Measurements from ENCODE around the gene FAM114A1. TPM values are rescaled to one million over a fixed set of nuclear protein-coding genes. Genes with fewer than 3 reads are reported as not detected.
"Not testable (repeated sequence)": the region's sequence is repeated elsewhere in the genome, so short reads cannot be mapped to it uniquely, and the experiment has no call there.

The FAM114A1 gene
- total RNA-seq, 1 donor from 2014 or later: 19.5 TPM

GRCh38 chr4:38909015-38909414 is 41.4 kb downstream of the FAM114A1 start:
- intact Hi-C loops (cut with micrococcal nuclease): no loop called here
- no peak for DNase-seq
- H3K9me3 ChIP-seq (replicated peaks): no peaks in the 10 kb centered on the region
- no peaks in the 10 kb centered on the region for H3K27me3 ChIP-seq (ENCODE audit: low read depth)
- H3K27ac ChIP-seq (replicated peaks): no peak overlapping the region
- peaks cover 81% of the 10 kb centered on the region for H3K36me3 ChIP-seq
- H3K4me3 ChIP-seq: no peak overlapping the region
- H3K4me1 ChIP-seq: peaks cover 11% of the 10 kb centered on the region
- TF ChIP-seq, protein P1, sequence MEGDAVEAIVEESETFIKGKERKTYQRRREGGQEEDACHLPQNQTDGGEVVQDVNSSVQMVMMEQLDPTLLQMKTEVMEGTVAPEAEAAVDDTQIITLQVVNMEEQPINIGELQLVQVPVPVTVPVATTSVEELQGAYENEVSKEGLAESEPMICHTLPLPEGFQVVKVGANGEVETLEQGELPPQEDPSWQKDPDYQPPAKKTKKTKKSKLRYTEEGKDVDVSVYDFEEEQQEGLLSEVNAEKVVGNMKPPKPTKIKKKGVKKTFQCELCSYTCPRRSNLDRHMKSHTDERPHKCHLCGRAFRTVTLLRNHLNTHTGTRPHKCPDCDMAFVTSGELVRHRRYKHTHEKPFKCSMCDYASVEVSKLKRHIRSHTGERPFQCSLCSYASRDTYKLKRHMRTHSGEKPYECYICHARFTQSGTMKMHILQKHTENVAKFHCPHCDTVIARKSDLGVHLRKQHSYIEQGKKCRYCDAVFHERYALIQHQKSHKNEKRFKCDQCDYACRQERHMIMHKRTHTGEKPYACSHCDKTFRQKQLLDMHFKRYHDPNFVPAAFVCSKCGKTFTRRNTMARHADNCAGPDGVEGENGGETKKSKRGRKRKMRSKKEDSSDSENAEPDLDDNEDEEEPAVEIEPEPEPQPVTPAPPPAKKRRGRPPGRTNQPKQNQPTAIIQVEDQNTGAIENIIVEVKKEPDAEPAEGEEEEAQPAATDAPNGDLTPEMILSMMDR (IDR thresholded peaks at IDR 0.05; ENCODE audit: borderline replicate concordance): no peak

GRCh38 chr4:38911257-38911656 is 43.7 kb downstream of the FAM114A1 start:
- H3K9me3 ChIP-seq (replicated peaks): no peaks in the 10 kb centered on the region
- no peaks in the 10 kb centered on the region for H3K27me3 ChIP-seq (ENCODE audit: low read depth)
- H3K4me3 ChIP-seq: no peak overlapping the region
- no peak overlapping the region for H3K27ac ChIP-seq (replicated peaks)
- TF ChIP-seq, protein P1 (IDR thresholded peaks at IDR 0.05; ENCODE audit: borderline replicate concordance): no peak
- intact Hi-C loops (cut with micrococcal nuclease): no loop called here
- peaks cover 95% of the 10 kb centered on the region for H3K36me3 ChIP-seq
- peaks cover 6% of the 10 kb centered on the region for H3K4me1 ChIP-seq
- DNase-seq: no peak

GRCh38 chr4:38914854-38915253 is 47.2 kb downstream of the FAM114A1 start:
- Histone ChIP-seq H3K36me3 (peaks cover 89% of the 10 kb centered on the region), H3K9me3 (replicated peaks) (no peaks in the 10 kb centered on the region), H3K27me3 (ENCODE audit: low read depth) (no peaks in the 10 kb centered on the region), H3K4me3 (no peak overlapping the region), H3K27ac (replicated peaks) (no peak overlapping the region), H3K4me1 (no peaks in the 10 kb centered on the region)
- intact Hi-C loops (cut with micrococcal nuclease): no loop called here
- no peak for DNase-seq
- TF ChIP-seq, protein P1 (IDR thresholded peaks at IDR 0.05; ENCODE audit: borderline replicate concordance): no peak

GRCh38 chr4:38916267-38916666 is 48.7 kb downstream of the FAM114A1 start:
- H3K27me3 ChIP-seq (ENCODE audit: low read depth); H3K9me3 ChIP-seq (replicated peaks); DNase-seq; intact Hi-C loops (cut with micrococcal nuclease); H3K4me3 ChIP-seq; H3K4me1 ChIP-seq; H3K27ac ChIP-seq (replicated peaks): not testable (repeated sequence)
- peaks cover 89% of the 10 kb centered on the region for H3K36me3 ChIP-seq

GRCh38 chr4:38917481-38918025 is 49.9 kb downstream of the FAM114A1 start:
- no peak for DNase-seq
- Histone ChIP-seq H3K27me3 (ENCODE audit: low read depth) (no peaks in the 10 kb centered on the region), H3K36me3 (peaks cover 89% of the 10 kb centered on the region), H3K4me3 (no peak overlapping the region), H3K9me3 (replicated peaks) (no peaks in the 10 kb centered on the region), H3K4me1 (no peaks in the 10 kb centered on the region), H3K27ac (replicated peaks) (no peak overlapping the region)
- TF ChIP-seq, protein P1 (IDR thresholded peaks at IDR 0.05; ENCODE audit: borderline replicate concordance): no peak
- intact Hi-C loops (cut with micrococcal nuclease): no loop called here

DNA sequence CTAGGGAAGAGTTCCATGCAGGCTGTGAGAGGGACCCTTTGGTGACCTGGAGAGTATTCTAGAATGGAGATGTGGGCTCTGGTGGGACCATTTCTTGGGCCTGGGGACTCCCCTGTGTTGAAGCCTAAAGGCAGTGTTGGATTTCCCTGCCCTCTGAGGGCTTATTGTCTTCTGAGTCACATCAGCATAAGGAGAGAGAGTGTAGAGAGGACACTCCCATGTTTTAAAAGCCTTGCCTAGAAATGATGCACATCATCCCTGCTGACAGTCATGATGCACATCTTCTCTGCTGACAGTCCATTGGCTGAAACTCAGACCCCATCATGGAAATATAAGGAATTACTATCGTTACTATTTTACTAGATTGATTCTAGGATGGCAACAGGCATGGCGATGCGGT is 51.9 kb downstream of the FAM114A1 start:
- Histone ChIP-seq H3K36me3 (peaks cover 90% of the 10 kb centered on the region), H3K4me1 (peaks cover 7% of the 10 kb centered on the region)
- intact Hi-C loops (cut with micrococcal nuclease): no loop called here

More for the DNA sequence above, 51.9 kb downstream of the FAM114A1 start:
- DNase-seq: no peak
- TF ChIP-seq, protein P1 (IDR thresholded peaks at IDR 0.05; ENCODE audit: borderline replicate concordance): no peak
- no peak overlapping the region for H3K4me3 ChIP-seq
- no peaks in the 10 kb centered on the region for H3K27me3 ChIP-seq (ENCODE audit: low read depth)
- no peaks in the 10 kb centered on the region for H3K9me3 ChIP-seq (replicated peaks)
- no peak overlapping the region for H3K27ac ChIP-seq (replicated peaks)

Data from left ventricle myocardium inferior (tissue), 1 donor.